NCI-H345 treated with DMSO at 0.1 percent for 48 hours (cell line): ENCODE data around the gene MYH9.
"Not testable (repeated sequence)": the region's sequence is repeated elsewhere in the genome, so short reads cannot be mapped to it uniquely, and the experiment has no call there.

Experiments
- DNase-seq: peaks from one replicate; lab custom pipeline; 2025; ENCODE audit not compliant: unreplicated experiment; lab: John Stamatoyannopoulos, UW

MYH9 gene

GRCh38 chr22:36279219-36279666 is 108.5 kb downstream of the MYH9 start:
- DNase-seq, result no peak

GRCh38 chr22:36277482-36278291 is 110.1 kb downstream of the MYH9 start:
- no peak for DNase-seq

- DNase-seq, result no peak
These were observed 113.2 kb downstream of the MYH9 start for GRCh38 chr22:36274531-36274930.

- DNase-seq, result not testable (repeated sequence)
These were observed 115.8 kb downstream of the MYH9 start for GRCh38 chr22:36271951-36272350.

- not testable (repeated sequence) for DNase-seq
These were observed 116.5 kb downstream of the MYH9 start for GRCh38 chr22:36271231-36271630.

GRCh38 chr22:36267896-36268485 is 119.8 kb downstream of the MYH9 start:
- no peak for DNase-seq

- DNase-seq, result no peak
These were observed 120.7 kb downstream of the MYH9 start for GRCh38 chr22:36267058-36267457.

- not testable (repeated sequence) for DNase-seq
These were observed 123.7 kb downstream of the MYH9 start for GRCh38 chr22:36263886-36264664.

- not testable (repeated sequence) for DNase-seq
These were observed 124.5 kb downstream of the MYH9 start for GRCh38 chr22:36263216-36263673.

GRCh38 chr22:36262307-36262706 is 125.5 kb downstream of the MYH9 start:
- DNase-seq, result not testable (repeated sequence)

GRCh38 chr22:36261675-36262074 is 126.1 kb downstream of the MYH9 start:
- not testable (repeated sequence) for DNase-seq

- DNase-seq, result no peak
These were observed 128.0 kb downstream of the MYH9 start for GRCh38 chr22:36259615-36260300.

- no peak for DNase-seq
These were observed 128.8 kb downstream of the MYH9 start for GRCh38 chr22:36258701-36259614.

GRCh38 chr22:36257948-36258670 is 129.7 kb downstream of the MYH9 start:
- DNase-seq, result no peak

- DNase-seq, result no peak
These were observed 130.5 kb downstream of the MYH9 start for GRCh38 chr22:36257308-36257707.

GRCh38 chr22:36256478-36256877 is 131.3 kb downstream of the MYH9 start:
- no peak for DNase-seq

- not testable (repeated sequence) for DNase-seq
These were observed 132.2 kb downstream of the MYH9 start for GRCh38 chr22:36255572-36255971.

- DNase-seq, result no peak
These were observed 134.0 kb downstream of the MYH9 start for GRCh38 chr22:36253523-36254490.
